PFSK-1 (cell line): ENCODE measurements around the gene SLC6A9.

Experiments used
- FOXP2 ChIP-seq: optimal IDR thresholded peaks from 2 replicates; pipeline ENCODE3; 2011; ENCODE audit warnings: borderline replicate concordance, control low read depth, inconsistent platforms; ENCODE audit not compliant: insufficient read depth; ENCODE audit errors: extremely low read length, extremely low read depth
- POLR2AphosphoS5 ChIP-seq: IDR thresholded peaks from 2 replicates; pipeline ENCODE4 v1.6.1; 2012; ENCODE audit warnings: low read depth, mild to moderate bottlenecking, control low read depth, low read length, moderate library complexity
- REST ChIP-seq, 2 experiments: IDR thresholded peaks; 2 replicates each; pipeline versions ENCODE4 v1.6.1 to v1.8.0; 2011 to 2012; ENCODE audit warnings: low read depth in 2 of 2, low read length in 2 of 2, control low read depth in 1 of 2, inconsistent platforms in 1 of 2, mild to moderate bottlenecking in 1 of 2, moderate library complexity in 1 of 2; ENCODE audit not compliant: insufficient read depth in 1 of 2
- SIN3A ChIP-seq: IDR thresholded peaks from 2 replicates; pipeline ENCODE4 v1.6.1; 2012; ENCODE audit warnings: mild to moderate bottlenecking, low read length, moderate library complexity, borderline replicate concordance; ENCODE audit not compliant: insufficient read depth
- TAF1 ChIP-seq: IDR thresholded peaks from 2 replicates; pipeline ENCODE4 v1.6.1; 2012; ENCODE audit warnings: low read length, control low read depth, borderline replicate concordance; ENCODE audit not compliant: insufficient read depth

SLC6A9 gene

GRCh38 chr1:44015206-44015605, 16.1 kb downstream of the SLC6A9 start:
- no peak for TF ChIP-seq TAF1
- TF ChIP-seq SIN3A = no peak

GRCh38 chr1:44014365-44015104, 16.7 kb downstream of the SLC6A9 start:
- no peak for TF ChIP-seq REST (IDR thresholded peaks at IDR 0.05; ENCODE audit: insufficient read depth in 1 of 2, low read depth in 2 of 2, low read length in 2 of 2)
- no peak for TF ChIP-seq POLR2AphosphoS5
- TF ChIP-seq SIN3A = no peak
- TF ChIP-seq TAF1 = no peak
- no peak for TF ChIP-seq FOXP2

GRCh38 chr1:44013949-44014348, 17.3 kb downstream of the SLC6A9 start:
- TF ChIP-seq POLR2AphosphoS5 = no peak
- TF ChIP-seq FOXP2 = no peak
- TF ChIP-seq TAF1 = no peak
- TF ChIP-seq REST (IDR thresholded peaks at IDR 0.05; ENCODE audit: insufficient read depth in 1 of 2, low read depth in 2 of 2, low read length in 2 of 2) = no peak
- TF ChIP-seq SIN3A = no peak

- TF ChIP-seq POLR2AphosphoS5 (no peak), FOXP2 (no peak), TAF1 (no peak), SIN3A (no peak), REST (IDR thresholded peaks at IDR 0.05; ENCODE audit: insufficient read depth in 1 of 2, low read depth in 2 of 2, low read length in 2 of 2) (no peak)
These were observed 18.2 kb downstream of the SLC6A9 start for GRCh38 chr1:44012941-44013609.

GRCh38 chr1:44012404-44012803, 18.9 kb downstream of the SLC6A9 start:
- TF ChIP-seq TAF1 (no peak), FOXP2 (no peak), SIN3A (no peak), POLR2AphosphoS5 (no peak), REST (IDR thresholded peaks at IDR 0.05; ENCODE audit: insufficient read depth in 1 of 2, low read depth in 2 of 2, low read length in 2 of 2) (no peak)
